ENCODE results near the gene SH3PXD2A. TPM values are rescaled to one million over a fixed set of nuclear protein-coding genes. Genes with fewer than 3 reads are reported as not detected.

SH3PXD2A gene
- total RNA-seq, 1 donor from 2014 or later = 2.3 TPM

GRCh38 chr10:103767756-103768155 lies 87.6 kb downstream of the SH3PXD2A start:
- Histone ChIP-seq H3K4me2 (no peak overlapping the region), H3K4me3 (no peak overlapping the region), H3K27me3 (no peaks in the 10 kb centered on the region), H3K9ac (no peak overlapping the region), H3K79me2 (ENCODE audit: low read depth) (no peaks in the 10 kb centered on the region), H3K27ac (no peak overlapping the region), H3F3A (ENCODE audit: low read depth) (peaks cover 19% of the 10 kb centered on the region), H3K36me3 (no peaks in the 10 kb centered on the region), H3K4me1 (peaks cover 16% of the 10 kb centered on the region), H4K20me1 (ENCODE audit: low read depth) (no peaks in the 10 kb centered on the region), H3K9me3 (ENCODE audit: low read depth) (no peaks in the 10 kb centered on the region), H2AFZ (replicated peaks) (no peak overlapping the region)
- Mint-ChIP-seq H3K4me1 (peaks cover 53% of the 10 kb centered on the region), H3K27me3 (ENCODE audit: insufficient read depth, low read depth) (peaks cover 5% of the 10 kb centered on the region), H3K27ac (peak overlapping the region; percentile 2), H3K4me3 (no peak overlapping the region), H3K9me3 (no peaks in the 10 kb centered on the region), H3K36me3 (no peaks in the 10 kb centered on the region)
- TF ChIP-seq EZH2 (IDR thresholded peaks at IDR 0.05) = no peak
- TF ChIP-seq, protein P1, sequence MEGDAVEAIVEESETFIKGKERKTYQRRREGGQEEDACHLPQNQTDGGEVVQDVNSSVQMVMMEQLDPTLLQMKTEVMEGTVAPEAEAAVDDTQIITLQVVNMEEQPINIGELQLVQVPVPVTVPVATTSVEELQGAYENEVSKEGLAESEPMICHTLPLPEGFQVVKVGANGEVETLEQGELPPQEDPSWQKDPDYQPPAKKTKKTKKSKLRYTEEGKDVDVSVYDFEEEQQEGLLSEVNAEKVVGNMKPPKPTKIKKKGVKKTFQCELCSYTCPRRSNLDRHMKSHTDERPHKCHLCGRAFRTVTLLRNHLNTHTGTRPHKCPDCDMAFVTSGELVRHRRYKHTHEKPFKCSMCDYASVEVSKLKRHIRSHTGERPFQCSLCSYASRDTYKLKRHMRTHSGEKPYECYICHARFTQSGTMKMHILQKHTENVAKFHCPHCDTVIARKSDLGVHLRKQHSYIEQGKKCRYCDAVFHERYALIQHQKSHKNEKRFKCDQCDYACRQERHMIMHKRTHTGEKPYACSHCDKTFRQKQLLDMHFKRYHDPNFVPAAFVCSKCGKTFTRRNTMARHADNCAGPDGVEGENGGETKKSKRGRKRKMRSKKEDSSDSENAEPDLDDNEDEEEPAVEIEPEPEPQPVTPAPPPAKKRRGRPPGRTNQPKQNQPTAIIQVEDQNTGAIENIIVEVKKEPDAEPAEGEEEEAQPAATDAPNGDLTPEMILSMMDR (IDR thresholded peaks at IDR 0.05) = no peak
- no peak for TF ChIP-seq EZH2phosphoT487 (IDR thresholded peaks at IDR 0.05)
- DNase-seq (ENCODE audit: low spot score) = no peak

- Mint-ChIP-seq H3K9me3 (no peaks in the 10 kb centered on the region), H3K4me3 (no peak overlapping the region), H3K27ac (peak overlapping the region; percentile 48), H3K4me1 (peaks cover 45% of the 10 kb centered on the region), H3K27me3 (ENCODE audit: insufficient read depth, low read depth) (peaks cover 5% of the 10 kb centered on the region), H3K36me3 (no peaks in the 10 kb centered on the region)
- no peak for TF ChIP-seq EZH2phosphoT487 (IDR thresholded peaks at IDR 0.05)
- TF ChIP-seq, protein P1 (IDR thresholded peaks at IDR 0.05) = no peak
- TF ChIP-seq EZH2 (IDR thresholded peaks at IDR 0.05) = no peak
- DNase-seq (ENCODE audit: low spot score) = no peak
- H4K20me1 ChIP-seq (ENCODE audit: low read depth) = no peaks in the 10 kb centered on the region
- no peaks in the 10 kb centered on the region for H3K9me3 ChIP-seq (ENCODE audit: low read depth)
- H3K27ac ChIP-seq = no peak overlapping the region
- no peak overlapping the region for H3K4me2 ChIP-seq
- H3K27me3 ChIP-seq = no peaks in the 10 kb centered on the region
- H2AFZ ChIP-seq (replicated peaks) = no peak overlapping the region
- no peak overlapping the region for H3K9ac ChIP-seq
- H3F3A ChIP-seq (ENCODE audit: low read depth) = peaks cover 11% of the 10 kb centered on the region
- no peaks in the 10 kb centered on the region for H3K36me3 ChIP-seq
- H3K79me2 ChIP-seq (ENCODE audit: low read depth) = no peaks in the 10 kb centered on the region
- H3K4me1 ChIP-seq = peaks cover 13% of the 10 kb centered on the region
- H3K4me3 ChIP-seq = no peak overlapping the region
Measured at GRCh38 chr10:103766751-103767505, 88.4 kb downstream of the SH3PXD2A start.

DNA sequence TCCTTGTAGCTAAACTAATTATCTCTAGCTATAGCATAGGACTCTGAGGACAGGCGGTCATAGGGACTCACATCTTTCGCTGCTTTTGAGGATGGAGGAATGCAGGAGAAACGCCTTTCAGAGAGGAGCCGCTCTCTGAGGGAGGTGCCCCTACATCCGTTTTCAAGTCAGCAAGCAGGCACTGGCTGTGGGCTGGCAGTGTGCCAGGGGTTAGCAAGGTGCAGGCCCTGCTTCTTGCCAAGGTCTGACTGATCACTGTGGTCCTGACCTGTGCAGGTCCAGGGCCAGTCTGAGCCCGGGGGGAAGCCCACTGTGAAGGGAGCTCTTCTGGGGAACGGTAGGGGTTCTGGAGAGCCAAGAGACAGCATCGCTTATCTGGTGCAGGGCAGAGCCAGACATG lies 89.4 kb downstream of the SH3PXD2A start:
- TF ChIP-seq EZH2 (IDR thresholded peaks at IDR 0.05) (no peak), EZH2phosphoT487 (IDR thresholded peaks at IDR 0.05) (no peak)
- TF ChIP-seq, protein P1 (IDR thresholded peaks at IDR 0.05) = no peak
- no peaks in the 10 kb centered on the region for H3K79me2 ChIP-seq (ENCODE audit: low read depth)
- no peaks in the 10 kb centered on the region for H3K9me3 Mint-ChIP-seq

More for the DNA sequence above, 89.4 kb downstream of the SH3PXD2A start:
- Mint-ChIP-seq H3K4me1 (peaks cover 43% of the 10 kb centered on the region), H3K4me3 (no peak overlapping the region), H3K27me3 (ENCODE audit: insufficient read depth, low read depth) (peaks cover 2% of the 10 kb centered on the region), H3K27ac (no peak overlapping the region), H3K36me3 (no peaks in the 10 kb centered on the region)
- Histone ChIP-seq H2AFZ (replicated peaks) (no peak overlapping the region), H3K27me3 (no peaks in the 10 kb centered on the region), H3K9me3 (ENCODE audit: low read depth) (no peaks in the 10 kb centered on the region), H3K4me2 (no peak overlapping the region), H4K20me1 (ENCODE audit: low read depth) (no peaks in the 10 kb centered on the region), H3K9ac (no peak overlapping the region), H3K4me3 (no peak overlapping the region), H3K36me3 (no peaks in the 10 kb centered on the region), H3F3A (ENCODE audit: low read depth) (peaks cover 4% of the 10 kb centered on the region), H3K27ac (no peak overlapping the region), H3K4me1 (peaks cover 13% of the 10 kb centered on the region)
- no peak for DNase-seq (ENCODE audit: low spot score)

Measured in neural progenitor cell (in vitro differentiated cells).